ENCODE measurements around the gene PIP5KL1. TPM values are rescaled to one million over a fixed set of nuclear protein-coding genes. Genes with fewer than 3 reads are reported as not detected.

PIP5KL1 gene
- polyA plus RNA-seq, 3 donors = 0.31 to 0.57 (median 0.39) TPM

GRCh38 chr9:127876764-127877562, 53.6 kb downstream of the PIP5KL1 start:
- H3K9me3 ChIP-seq (replicated peaks in 1 of 2; ENCODE audit: control insufficient read depth in 1 of 2, insufficient read depth in 1 of 2, low read length in 2 of 2) = no peaks in the 10 kb centered on the region
- Mint-ChIP-seq H3K4me3 (peak overlapping the region in 1 of 2 donors; percentile 84), H3K27ac (peak overlapping the region in 1 of 7 donors; percentile 50), H3K27me3 (ENCODE audit: low read depth in 3 of 3) (peaks cover 16 to 25% (median 16%) of the 10 kb centered on the region in 3 donors), H3K36me3 (no peaks in the 10 kb centered on the region), H3K4me1 (peaks cover 7% of the 10 kb centered on the region), H3K9me3 (peaks cover 0 to 4% (median 0%) of the 10 kb centered on the region in 7 donors)
- WGBS (ENCODE audit: insufficient coverage) = 47% methylated on average over 21 of the region's 26 CpGs
- no peaks in the 10 kb centered on the region for H3K79me2 ChIP-seq (ENCODE audit: insufficient read depth, low read length)
- H3K27me3 ChIP-seq (ENCODE audit: control insufficient read depth in 2 of 2, insufficient read depth in 2 of 2, low read length in 2 of 2) = peaks cover 6 to 20% of the 10 kb centered on the region in 2 donors
- H3K9ac ChIP-seq (ENCODE audit: insufficient read depth, low read length, poor library complexity, severe bottlenecking) = peak overlapping the region; percentile 8
- peaks cover 3 to 10% of the 10 kb centered on the region in 2 donors for H3K4me1 ChIP-seq (ENCODE audit: control insufficient read depth in 1 of 2, insufficient read depth in 2 of 2, low read length in 2 of 2)
- intact Hi-C loops (cut with micrococcal nuclease) = loop anchor here in 1 of 2 donors (10.0 kb wide), 1 partner anchor 372 kb away; no protein-coding TSS in a partner anchor
- no peak for TF ChIP-seq CTCF (IDR thresholded peaks at IDR 0.05)
- peak overlapping the region in 1 of 3 experiments; percentile 46 for H3K4me3 ChIP-seq (replicated peaks in 1 of 3; ENCODE audit: low read depth in 2 of 3, low read length in 3 of 3)
- H3K4me2 ChIP-seq (replicated peaks; ENCODE audit: extremely low read depth, low read length, poor library complexity, severe bottlenecking) = peak overlapping the region; percentile 63
- H3K27ac ChIP-seq (ENCODE audit: low read depth in 1 of 2, low read length in 2 of 2) = no peak overlapping the region
- H2AFZ ChIP-seq (ENCODE audit: insufficient read depth, low read depth, low read length, poor library complexity, severe bottlenecking) = no peak overlapping the region
- DNase-seq = no peak
- no peaks in the 10 kb centered on the region for H4K20me1 ChIP-seq (ENCODE audit: insufficient read depth, low read length)
- H3K36me3 ChIP-seq (replicated peaks in 1 of 2; ENCODE audit: control insufficient read depth in 1 of 2, insufficient read depth in 2 of 2, low read length in 2 of 2) = no peaks in the 10 kb centered on the region

- H3K9me3 Mint-ChIP-seq = peaks cover 0 to 4% (median 0%) of the 10 kb centered on the region in 7 donors
- intact Hi-C loops (cut with micrococcal nuclease) = loop anchor here in 1 of 2 donors (10.0 kb wide), 1 partner anchor 371 kb away; no protein-coding TSS in a partner anchor
- Histone ChIP-seq H2AFZ (ENCODE audit: insufficient read depth, low read depth, low read length, poor library complexity, severe bottlenecking) (no peak overlapping the region), H3K9ac (ENCODE audit: insufficient read depth, low read length, poor library complexity, severe bottlenecking) (no peak overlapping the region), H3K27ac (ENCODE audit: low read depth in 1 of 2, low read length in 2 of 2) (no peak overlapping the region), H3K79me2 (ENCODE audit: insufficient read depth, low read length) (no peaks in the 10 kb centered on the region), H3K9me3 (replicated peaks in 1 of 2; ENCODE audit: control insufficient read depth in 1 of 2, insufficient read depth in 1 of 2, low read length in 2 of 2) (no peaks in the 10 kb centered on the region), H3K27me3 (ENCODE audit: control insufficient read depth in 2 of 2, insufficient read depth in 2 of 2, low read length in 2 of 2) (peaks cover 6 to 20% of the 10 kb centered on the region in 2 donors), H3K4me3 (replicated peaks in 1 of 3; ENCODE audit: low read depth in 2 of 3, low read length in 3 of 3) (no peak overlapping the region), H3K4me1 (ENCODE audit: control insufficient read depth in 1 of 2, insufficient read depth in 2 of 2, low read length in 2 of 2) (peaks cover 3 to 10% of the 10 kb centered on the region in 2 donors), H3K36me3 (replicated peaks in 1 of 2; ENCODE audit: control insufficient read depth in 1 of 2, insufficient read depth in 2 of 2, low read length in 2 of 2) (no peaks in the 10 kb centered on the region), H3K4me2 (replicated peaks; ENCODE audit: extremely low read depth, low read length, poor library complexity, severe bottlenecking) (no peak overlapping the region), H4K20me1 (ENCODE audit: insufficient read depth, low read length) (no peaks in the 10 kb centered on the region)
- peaks cover 16 to 25% (median 16%) of the 10 kb centered on the region in 3 donors for H3K27me3 Mint-ChIP-seq (ENCODE audit: low read depth in 3 of 3)
- no peak for DNase-seq
- H3K27ac Mint-ChIP-seq = no peak overlapping the region
- H3K4me1 Mint-ChIP-seq = peaks cover 7% of the 10 kb centered on the region
- WGBS (ENCODE audit: insufficient coverage) = 94% methylated on average over 9 of the region's 14 CpGs
- H3K36me3 Mint-ChIP-seq = no peaks in the 10 kb centered on the region
- TF ChIP-seq CTCF (IDR thresholded peaks at IDR 0.05) = no peak
- no peak overlapping the region for H3K4me3 Mint-ChIP-seq
Measured at GRCh38 chr9:127876026-127876763, 54.4 kb downstream of the PIP5KL1 start.
